Urinary bladder (tissue), 4 donors: ENCODE measurements around the gene TMEM120B. TPM values are rescaled to one million over a fixed set of nuclear protein-coding genes. Genes with fewer than 3 reads are reported as not detected.

ENCODE experiments used
- DNase-seq: peaks from one replicate; pipeline ENCODE4 v3.0.0-alpha.2; 2015; ENCODE audit errors: extremely low spot score
- H3K27ac ChIP-seq: one replicate; pipeline ENCODE4 v1.5.1; 2013; ENCODE audit warnings: low read depth, mild to moderate bottlenecking, moderate library complexity
- H3K36me3 ChIP-seq: one replicate; pipeline ENCODE4 v1.6.1; 2013; ENCODE audit warnings: mild to moderate bottlenecking, moderate library complexity; ENCODE audit not compliant: insufficient read depth
- H3K4me1 ChIP-seq: one replicate; pipeline ENCODE4 v1.6.1; 2013; ENCODE audit warnings: mild to moderate bottlenecking, moderate library complexity; ENCODE audit not compliant: insufficient read depth
- H3K4me3 ChIP-seq: one replicate; pipeline ENCODE4 v1.5.1; 2013; ENCODE audit warnings: low read depth, low read length
- WGBS: extraction: QIAGEN DNeasy Blood & Tissue Kit; methylation state at CpG from one replicate; pipeline ENCODE4 v1.1.7; 2013; 5-methylcytosine and 5-hydroxymethylcytosine counted together
- polyA plus RNA-seq: library from polyadenylated mRNA; stranded (reverse); fragments of 200-250 nt; gene quantifications from one replicate; pipeline ENCODE4 v1.2.3, GENCODE V29; 2013
- total RNA-seq: library from RNA; depleted of rRNA; stranded (reverse); fragments of >200 nt; gene quantifications from one replicate; pipeline ENCODE4 v1.2.3, GENCODE V29; 2014
- donor health status: healthy with polysubstance abuse.
- donor health status: healthy.

Gene TMEM120B
- total and polyA plus RNA-seq, 2 donors = 6.1 to 11.5 TPM

GRCh38 chr12:121814429-121815119 lies 102.0 kb downstream of the TMEM120B start:
- Histone ChIP-seq H3K36me3 (peaks cover 2% of the 10 kb centered on the region), H3K4me1 (no peaks in the 10 kb centered on the region), H3K27ac (no peak overlapping the region), H3K4me3 (no peak overlapping the region)
- WGBS = 92% methylated on average over 31 of the region's 31 CpGs
- no peak for DNase-seq

GRCh38 chr12:121815263-121815662 lies 102.7 kb downstream of the TMEM120B start:
- Histone ChIP-seq H3K36me3 (peaks cover 2% of the 10 kb centered on the region), H3K4me1 (no peaks in the 10 kb centered on the region), H3K4me3 (no peak overlapping the region), H3K27ac (no peak overlapping the region)
- 90% methylated on average over 8 of the region's 8 CpGs for WGBS
- DNase-seq = no peak

- H3K4me3 ChIP-seq = no peak overlapping the region
- H3K27ac ChIP-seq = no peak overlapping the region
- no peak for DNase-seq
- no peaks in the 10 kb centered on the region for H3K4me1 ChIP-seq
- 94% methylated on average over 47 of the region's 47 CpGs for WGBS
- H3K36me3 ChIP-seq = peaks cover 2% of the 10 kb centered on the region
Measured at GRCh38 chr12:121816925-121817647, 104.5 kb downstream of the TMEM120B start.

- 94% methylated on average over 18 of the region's 18 CpGs for WGBS
- no peak for DNase-seq
Measured at GRCh38 chr12:121817648-121818043, 105.1 kb downstream of the TMEM120B start.

GRCh38 chr12:121819212-121819949 lies 106.8 kb downstream of the TMEM120B start:
- WGBS = 92% methylated on average over 22 of the region's 22 CpGs
- DNase-seq = no peak
- Histone ChIP-seq H3K4me1 (no peaks in the 10 kb centered on the region), H3K36me3 (peaks cover 7% of the 10 kb centered on the region), H3K4me3 (no peak overlapping the region), H3K27ac (no peak overlapping the region)

More at GRCh38 chr12:121817648-121818043, 105.1 kb downstream of the TMEM120B start:
- Histone ChIP-seq H3K27ac (no peak overlapping the region), H3K36me3 (peaks cover 3% of the 10 kb centered on the region), H3K4me1 (no peaks in the 10 kb centered on the region), H3K4me3 (no peak overlapping the region)

- Histone ChIP-seq H3K36me3 (peaks cover 9% of the 10 kb centered on the region), H3K4me1 (no peaks in the 10 kb centered on the region), H3K4me3 (no peak overlapping the region), H3K27ac (no peak overlapping the region)
- WGBS = 79% methylated on average over 7 of the region's 7 CpGs
- DNase-seq = no peak
Measured at GRCh38 chr12:121820056-121820455, 107.5 kb downstream of the TMEM120B start.

- Histone ChIP-seq H3K4me1 (no peaks in the 10 kb centered on the region), H3K27ac (no peak overlapping the region), H3K4me3 (no peak overlapping the region), H3K36me3 (peaks cover 9% of the 10 kb centered on the region)
- DNase-seq = no peak
- 88% methylated on average over 39 of the region's 39 CpGs for WGBS
Measured at GRCh38 chr12:121822393-121823100, 110.0 kb downstream of the TMEM120B start.

GRCh38 chr12:121823101-121823726 lies 110.7 kb downstream of the TMEM120B start:
- 83% methylated on average over 36 of the region's 36 CpGs for WGBS
- Histone ChIP-seq H3K27ac (no peak overlapping the region), H3K4me3 (no peak overlapping the region), H3K4me1 (no peaks in the 10 kb centered on the region), H3K36me3 (peaks cover 9% of the 10 kb centered on the region)
- no peak for DNase-seq

GRCh38 chr12:121823727-121824115 lies 111.2 kb downstream of the TMEM120B start:
- DNase-seq = no peak
- Histone ChIP-seq H3K4me3 (no peak overlapping the region), H3K4me1 (no peaks in the 10 kb centered on the region), H3K27ac (no peak overlapping the region), H3K36me3 (peaks cover 9% of the 10 kb centered on the region)
- 78% methylated on average over 12 of the region's 12 CpGs for WGBS

- H3K36me3 ChIP-seq = peaks cover 12% of the 10 kb centered on the region
- 89% methylated on average over 18 of the region's 18 CpGs for WGBS
- no peak for DNase-seq
- no peak overlapping the region for H3K27ac ChIP-seq
- H3K4me1 ChIP-seq = no peaks in the 10 kb centered on the region
- no peak overlapping the region for H3K4me3 ChIP-seq
Measured at GRCh38 chr12:121825041-121825523, 112.5 kb downstream of the TMEM120B start.

GRCh38 chr12:121826318-121827150 lies 114.0 kb downstream of the TMEM120B start:
- no peak overlapping the region for H3K4me3 ChIP-seq
- H3K27ac ChIP-seq = no peak overlapping the region
- H3K4me1 ChIP-seq = no peaks in the 10 kb centered on the region
- WGBS = 86% methylated on average over 18 of the region's 18 CpGs
- H3K36me3 ChIP-seq = peaks cover 17% of the 10 kb centered on the region
- no peak for DNase-seq

- peaks cover 17% of the 10 kb centered on the region for H3K36me3 ChIP-seq
- DNase-seq = no peak
Measured at GRCh38 chr12:121827351-121828099, 115.0 kb downstream of the TMEM120B start.

More at GRCh38 chr12:121827351-121828099, 115.0 kb downstream of the TMEM120B start:
- H3K27ac ChIP-seq = no peak overlapping the region
- no peak overlapping the region for H3K4me3 ChIP-seq
- H3K4me1 ChIP-seq = no peaks in the 10 kb centered on the region
- 93% methylated on average over 48 of the region's 48 CpGs for WGBS
